GM23248 (cell line): ENCODE measurements around the gene ROM1.

Experiments
- EZH2 ChIP-seq: fragments of 200-600 bp; sonication (generic); IDR thresholded peaks from 2 replicates; pipeline ENCODE4 v1.6.1; 2018; ENCODE audit warnings: antibody characterized with exemption, mild to moderate bottlenecking; ENCODE audit not compliant: insufficient read depth, poor library complexity, severe bottlenecking
- EZH2phosphoT487 ChIP-seq: fragments of 200-600 bp; sonication (generic); IDR thresholded peaks from 2 replicates; pipeline ENCODE4 v1.6.1; 2018; ENCODE audit warnings: antibody characterized with exemption, moderate library complexity, mild to moderate bottlenecking, low read depth; ENCODE audit not compliant: insufficient read depth

GRCh38 chr11:62656796-62657429 is 43.9 kb downstream of the ROM1 start:
- TF ChIP-seq EZH2phosphoT487 (no peak), EZH2 (no peak)
